SK-N-SH (cell line): ENCODE measurements around the gene ECHDC1. TPM values are rescaled to one million over a fixed set of nuclear protein-coding genes. Genes with fewer than 3 reads are reported as not detected.

Experiments
- CTCF ChIA-PET: fragments of 300-600, 350-600 bp; formaldehyde crosslinking; extraction: SDS; loops from one replicate; lab custom pipeline; 2021; lab: Yijun Ruan, JAX
- POLR2A ChIA-PET: fragments of 350-600 bp; sonication (Branson Sonifier 250); formaldehyde crosslinking; extraction: SDS; loops from one replicate; lab custom pipeline; 2020; ENCODE audit warnings: antibody characterized with exemption, inconsistent platforms; lab: Yijun Ruan, JAX
- DNase-seq: peaks from one replicate; pipeline ENCODE4 v3.0.0; 2012
- H2AFZ ChIP-seq: fragments of 200-600 bp; sonication (generic); 2 replicates; pipeline ENCODE4 v1.8.1; 2016; ENCODE audit warnings: antibody characterized with exemption, mild to moderate bottlenecking, low read depth
- H3F3A ChIP-seq: fragments of 200-600 bp; sonication (generic); replicated peaks from 2 replicates; pipeline ENCODE3; 2016; ENCODE audit warnings: antibody characterized with exemption, mild to moderate bottlenecking; ENCODE audit not compliant: insufficient read depth
- H3K27ac ChIP-seq, 2 experiments: fragments of 200-500 bp in 1 of 2; fragments of 200-600 bp in 1 of 2; sonication (Bioruptor generic) in 1 of 2; sonication (generic), shearing (Covaris generic) in 1 of 2; 2 replicates each; pipeline versions ENCODE4 v1.5.1 to v1.6.1; 2014 to 2016; ENCODE audit warnings: low read depth in 2 of 2, inconsistent platforms in 1 of 2, low read length in 1 of 2, mild to moderate bottlenecking in 1 of 2, mixed read lengths in 1 of 2
- H3K27me3 ChIP-seq: fragments of 200-600 bp; sonication (generic), shearing (Covaris generic); 2 replicates; pipeline ENCODE4 v1.6.1; 2016; ENCODE audit warnings: mixed run types; ENCODE audit not compliant: insufficient read depth
- H3K36me3 ChIP-seq, 2 experiments: fragments of 200-500 bp in 1 of 2; fragments of 200-600 bp in 1 of 2; sonication (Bioruptor generic) in 1 of 2; sonication (generic) in 1 of 2; replicated peaks in 1 of 2; 2 replicates each; pipeline versions ENCODE3 to v1.5.1; 2014 to 2016; ENCODE audit warnings: low read length in 1 of 2, mild to moderate bottlenecking in 1 of 2; ENCODE audit not compliant: insufficient read depth in 2 of 2, control insufficient read depth in 1 of 2
- H3K4me1 ChIP-seq, 2 experiments: fragments of 200-500 bp in 1 of 2; fragments of 200-600 bp in 1 of 2; sonication (Bioruptor generic) in 1 of 2; sonication (generic), shearing (Covaris generic) in 1 of 2; 2 replicates each; pipeline versions ENCODE4 v1.5.1 to v1.6.1; 2014 to 2016; ENCODE audit warnings: low read depth in 1 of 2, low read length in 1 of 2, mixed run types in 1 of 2; ENCODE audit not compliant: insufficient read depth in 2 of 2, control insufficient read depth in 1 of 2
- H3K4me2 ChIP-seq: fragments of 200-600 bp; sonication (generic), shearing (Covaris generic); 2 replicates; pipeline ENCODE4 v1.6.1; 2017; ENCODE audit warnings: mixed run types
- H3K4me3 ChIP-seq, 2 experiments: fragments of 200-500 bp in 1 of 2; fragments of 200-600 bp in 1 of 2; sonication (Bioruptor generic) in 1 of 2; sonication (generic), shearing (Covaris generic) in 1 of 2; 2 replicates each; pipeline versions ENCODE4 v1.5.1 to v1.8.1; 2014 to 2016; ENCODE audit warnings: low read depth in 2 of 2, inconsistent platforms in 1 of 2, low read length in 1 of 2, mild to moderate bottlenecking in 1 of 2, mixed read lengths in 1 of 2, moderate library complexity in 1 of 2
- H3K79me2 ChIP-seq: fragments of 200-600 bp; sonication (generic); 2 replicates; pipeline ENCODE4 v1.8.1; 2017; ENCODE audit warnings: mild to moderate bottlenecking; ENCODE audit not compliant: insufficient read depth
- H3K9ac ChIP-seq: fragments of 200-600 bp; sonication (generic); 2 replicates; pipeline ENCODE4 v1.6.1; 2017; ENCODE audit warnings: mixed run types
- H3K9me2 ChIP-seq: fragments of 200-600 bp; sonication (generic); 2 replicates; pipeline ENCODE4 v1.6.1; 2017; ENCODE audit warnings: mixed run types
- H3K9me3 ChIP-seq: fragments of 200-600 bp; sonication (generic); 2 replicates; pipeline ENCODE4 v1.6.1; 2017; ENCODE audit warnings: mixed run types, mild to moderate bottlenecking, moderate library complexity
- H4K20me1 ChIP-seq: fragments of 200-600 bp; sonication (generic); 2 replicates; pipeline ENCODE4 v1.6.1; 2017; ENCODE audit warnings: mild to moderate bottlenecking, mixed run types; ENCODE audit not compliant: insufficient read depth
- CHD2 ChIP-seq: fragments of 150-350 bp; IDR thresholded peaks from 2 replicates; pipeline ENCODE4 v1.6.1; 2018; ENCODE audit warnings: low read length; ENCODE audit not compliant: partially characterized antibody
- EP300 ChIP-seq, 2 experiments: IDR thresholded peaks; 2 replicates each; pipeline versions ENCODE4 v1.4.0 to v1.6.1; 2012; ENCODE audit warnings: borderline replicate concordance in 1 of 2, low read depth in 1 of 2, low read length in 1 of 2
- FOXJ3 ChIP-seq: sonication (generic); formaldehyde crosslinking; IDR thresholded peaks from 2 replicates; pipeline ENCODE4 v1.5.1; 2020; ENCODE audit warnings: mild to moderate bottlenecking, missing genetic modification reagents
- GABPA ChIP-seq: IDR thresholded peaks from 2 replicates; pipeline ENCODE4 v1.4.0; 2012; ENCODE audit warnings: low read depth, mild to moderate bottlenecking
- GATA2 ChIP-seq: sonication (generic); formaldehyde crosslinking; IDR thresholded peaks from 2 replicates; pipeline ENCODE4 v1.5.0; 2020; ENCODE audit warnings: mild to moderate bottlenecking, missing genetic modification reagents
- JUND ChIP-seq: IDR thresholded peaks from 2 replicates; pipeline ENCODE4 v1.4.0; 2012
- NRF1 ChIP-seq: IDR thresholded peaks from 2 replicates; pipeline ENCODE4 v1.6.1; 2012; ENCODE audit warnings: low read depth, mild to moderate bottlenecking, low read length
- RCOR1 ChIP-seq: fragments of 150-350 bp; IDR thresholded peaks from 2 replicates; pipeline ENCODE4 v1.6.1; 2017; ENCODE audit warnings: antibody characterized with exemption, low read length
- RFX5 ChIP-seq: IDR thresholded peaks from 2 replicates; pipeline ENCODE4 v1.6.1; 2012; ENCODE audit warnings: mild to moderate bottlenecking, improper control_type of control experiment, low read length
- RXRA ChIP-seq: IDR thresholded peaks from 2 replicates; pipeline ENCODE4 v1.4.0; 2012; ENCODE audit warnings: low read depth, mild to moderate bottlenecking, borderline replicate concordance
- SMC3 ChIP-seq: IDR thresholded peaks from 2 replicates; pipeline ENCODE4 v1.6.1; 2012; ENCODE audit warnings: low read depth, low read length, improper control_type of control experiment
- TAF1 ChIP-seq: IDR thresholded peaks from 2 replicates; pipeline ENCODE4 v1.6.1; 2012; ENCODE audit warnings: low read depth, mild to moderate bottlenecking, low read length, moderate library complexity, borderline replicate concordance
- TEAD4 ChIP-seq: IDR thresholded peaks from 2 replicates; pipeline ENCODE4 v1.4.0; 2012; ENCODE audit warnings: mild to moderate bottlenecking, borderline replicate concordance; ENCODE audit not compliant: insufficient read depth
- WGBS: methylation state at CpG from one replicate; pipeline ENCODE4 v1.1.6; 2017; ENCODE audit warnings: low lambda C conversion rate; 5-methylcytosine and 5-hydroxymethylcytosine counted together
- polyA plus RNA-seq, 3 experiments: library from polyadenylated mRNA; depleted of rRNA; stranded (reverse); fragments of >200 nt; gene quantifications; 2 replicates each; pipeline ENCODE4 v1.2.3, GENCODE V29; 2012
- TF ChIP-seq, protein P1 (sequence below): fragments of 150-350 bp; IDR thresholded peaks from 2 replicates; pipeline ENCODE4 v1.6.1; 2016; ENCODE audit warnings: mild to moderate bottlenecking, low read depth, low read length
- TF ChIP-seq, protein P2 (sequence below): IDR thresholded peaks from 2 replicates; pipeline ENCODE4 v1.4.0; 2012; ENCODE audit warnings: low read depth, borderline replicate concordance
- TF ChIP-seq, protein P3 (sequence below): IDR thresholded peaks from 2 replicates; pipeline ENCODE4 v1.4.0; 2012; ENCODE audit warnings: low read depth, borderline replicate concordance
- TF ChIP-seq, protein P4 (sequence below): IDR thresholded peaks from 2 replicates; pipeline ENCODE4 v1.6.1; 2012; ENCODE audit warnings: mild to moderate bottlenecking, low read depth, low read length, moderate library complexity
- TF ChIP-seq, protein P5 (sequence below): IDR thresholded peaks from 2 replicates; pipeline ENCODE4 v1.4.0; 2012; ENCODE audit warnings: low read depth

The ECHDC1 gene
- polyA plus RNA-seq, 1 of the 3 experiments (the other 2 are of a cell fraction): 23.3 TPM

DNA sequence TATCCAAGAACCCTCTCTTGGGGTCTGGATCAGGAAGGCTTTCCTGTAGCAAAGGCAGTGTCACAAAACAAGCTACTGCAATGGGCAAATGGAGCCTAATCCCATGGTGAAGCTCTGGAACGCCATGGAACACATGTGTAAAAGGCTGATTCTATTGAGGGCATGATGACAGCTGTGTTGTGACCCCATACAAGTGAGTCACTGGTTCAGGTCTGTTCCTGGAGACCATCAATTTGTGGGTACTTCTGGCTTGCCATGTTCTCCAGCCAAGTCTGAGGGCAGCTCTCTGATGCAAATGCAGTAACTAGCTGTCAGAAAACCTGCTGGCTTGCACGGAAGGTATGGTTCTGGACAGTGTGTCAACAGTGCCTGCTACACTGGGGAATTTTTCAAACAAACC lies 33.3 kb upstream of the ECHDC1 start:
- H3F3A ChIP-seq: no peaks in the 10 kb centered on the region
- no peak overlapping the region for H3K27ac ChIP-seq
- 94% methylated on average over 2 of the region's 2 CpGs for WGBS
- ChIA-PET POLR2A (no interaction called here), CTCF (no interaction called here)
- H3K36me3 ChIP-seq: peaks cover 0 to under 1% of the 10 kb centered on the region in 2 experiments
- DNase-seq: no peak
- no peaks in the 10 kb centered on the region for H4K20me1 ChIP-seq
- no peak overlapping the region for H3K4me3 ChIP-seq
- no peaks in the 10 kb centered on the region for H3K4me1 ChIP-seq
- no peak overlapping the region for H3K4me2 ChIP-seq
- no peak overlapping the region for H2AFZ ChIP-seq
- no peaks in the 10 kb centered on the region for H3K27me3 ChIP-seq
- no peak overlapping the region for H3K9ac ChIP-seq
- no peaks in the 10 kb centered on the region for H3K79me2 ChIP-seq
- 0 out of 2 replicates have a peak, but pooled peaks cover 5% of the 10 kb centered on the region for H3K9me3 ChIP-seq
- no peaks in the 10 kb centered on the region for H3K9me2 ChIP-seq
- no peak for TF ChIP-seq TAF1
- no peak for TF ChIP-seq NRF1
- TF ChIP-seq, protein P1, sequence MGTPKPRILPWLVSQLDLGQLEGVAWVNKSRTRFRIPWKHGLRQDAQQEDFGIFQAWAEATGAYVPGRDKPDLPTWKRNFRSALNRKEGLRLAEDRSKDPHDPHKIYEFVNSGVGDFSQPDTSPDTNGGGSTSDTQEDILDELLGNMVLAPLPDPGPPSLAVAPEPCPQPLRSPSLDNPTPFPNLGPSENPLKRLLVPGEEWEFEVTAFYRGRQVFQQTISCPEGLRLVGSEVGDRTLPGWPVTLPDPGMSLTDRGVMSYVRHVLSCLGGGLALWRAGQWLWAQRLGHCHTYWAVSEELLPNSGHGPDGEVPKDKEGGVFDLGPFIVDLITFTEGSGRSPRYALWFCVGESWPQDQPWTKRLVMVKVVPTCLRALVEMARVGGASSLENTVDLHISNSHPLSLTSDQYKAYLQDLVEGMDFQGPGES: no peak
- no peak for TF ChIP-seq CHD2
- TF ChIP-seq JUND: no peak
- no peak for TF ChIP-seq RCOR1
- no peak for TF ChIP-seq SMC3
- no peak for TF ChIP-seq TEAD4
- TF ChIP-seq, protein P2, sequence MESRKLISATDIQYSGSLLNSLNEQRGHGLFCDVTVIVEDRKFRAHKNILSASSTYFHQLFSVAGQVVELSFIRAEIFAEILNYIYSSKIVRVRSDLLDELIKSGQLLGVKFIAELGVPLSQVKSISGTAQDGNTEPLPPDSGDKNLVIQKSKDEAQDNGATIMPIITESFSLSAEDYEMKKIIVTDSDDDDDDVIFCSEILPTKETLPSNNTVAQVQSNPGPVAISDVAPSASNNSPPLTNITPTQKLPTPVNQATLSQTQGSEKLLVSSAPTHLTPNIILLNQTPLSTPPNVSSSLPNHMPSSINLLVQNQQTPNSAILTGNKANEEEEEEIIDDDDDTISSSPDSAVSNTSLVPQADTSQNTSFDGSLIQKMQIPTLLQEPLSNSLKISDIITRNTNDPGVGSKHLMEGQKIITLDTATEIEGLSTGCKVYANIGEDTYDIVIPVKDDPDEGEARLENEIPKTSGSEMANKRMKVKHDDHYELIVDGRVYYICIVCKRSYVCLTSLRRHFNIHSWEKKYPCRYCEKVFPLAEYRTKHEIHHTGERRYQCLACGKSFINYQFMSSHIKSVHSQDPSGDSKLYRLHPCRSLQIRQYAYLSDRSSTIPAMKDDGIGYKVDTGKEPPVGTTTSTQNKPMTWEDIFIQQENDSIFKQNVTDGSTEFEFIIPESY: no peak
- no peak for TF ChIP-seq FOXJ3 (CRISPR knock-in tag)
- TF ChIP-seq GABPA: no peak
- TF ChIP-seq, protein P3, sequence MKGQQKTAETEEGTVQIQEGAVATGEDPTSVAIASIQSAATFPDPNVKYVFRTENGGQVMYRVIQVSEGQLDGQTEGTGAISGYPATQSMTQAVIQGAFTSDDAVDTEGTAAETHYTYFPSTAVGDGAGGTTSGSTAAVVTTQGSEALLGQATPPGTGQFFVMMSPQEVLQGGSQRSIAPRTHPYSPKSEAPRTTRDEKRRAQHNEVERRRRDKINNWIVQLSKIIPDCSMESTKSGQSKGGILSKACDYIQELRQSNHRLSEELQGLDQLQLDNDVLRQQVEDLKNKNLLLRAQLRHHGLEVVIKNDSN: no peak
- no peak for TF ChIP-seq EP300 (IDR thresholded peaks at IDR 0.05; ENCODE audit: borderline replicate concordance in 1 of 2, low read depth in 1 of 2, low read length in 1 of 2)
- TF ChIP-seq, protein P4, sequence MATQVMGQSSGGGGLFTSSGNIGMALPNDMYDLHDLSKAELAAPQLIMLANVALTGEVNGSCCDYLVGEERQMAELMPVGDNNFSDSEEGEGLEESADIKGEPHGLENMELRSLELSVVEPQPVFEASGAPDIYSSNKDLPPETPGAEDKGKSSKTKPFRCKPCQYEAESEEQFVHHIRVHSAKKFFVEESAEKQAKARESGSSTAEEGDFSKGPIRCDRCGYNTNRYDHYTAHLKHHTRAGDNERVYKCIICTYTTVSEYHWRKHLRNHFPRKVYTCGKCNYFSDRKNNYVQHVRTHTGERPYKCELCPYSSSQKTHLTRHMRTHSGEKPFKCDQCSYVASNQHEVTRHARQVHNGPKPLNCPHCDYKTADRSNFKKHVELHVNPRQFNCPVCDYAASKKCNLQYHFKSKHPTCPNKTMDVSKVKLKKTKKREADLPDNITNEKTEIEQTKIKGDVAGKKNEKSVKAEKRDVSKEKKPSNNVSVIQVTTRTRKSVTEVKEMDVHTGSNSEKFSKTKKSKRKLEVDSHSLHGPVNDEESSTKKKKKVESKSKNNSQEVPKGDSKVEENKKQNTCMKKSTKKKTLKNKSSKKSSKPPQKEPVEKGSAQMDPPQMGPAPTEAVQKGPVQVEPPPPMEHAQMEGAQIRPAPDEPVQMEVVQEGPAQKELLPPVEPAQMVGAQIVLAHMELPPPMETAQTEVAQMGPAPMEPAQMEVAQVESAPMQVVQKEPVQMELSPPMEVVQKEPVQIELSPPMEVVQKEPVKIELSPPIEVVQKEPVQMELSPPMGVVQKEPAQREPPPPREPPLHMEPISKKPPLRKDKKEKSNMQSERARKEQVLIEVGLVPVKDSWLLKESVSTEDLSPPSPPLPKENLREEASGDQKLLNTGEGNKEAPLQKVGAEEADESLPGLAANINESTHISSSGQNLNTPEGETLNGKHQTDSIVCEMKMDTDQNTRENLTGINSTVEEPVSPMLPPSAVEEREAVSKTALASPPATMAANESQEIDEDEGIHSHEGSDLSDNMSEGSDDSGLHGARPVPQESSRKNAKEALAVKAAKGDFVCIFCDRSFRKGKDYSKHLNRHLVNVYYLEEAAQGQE: no peak
- TF ChIP-seq, protein P5, sequence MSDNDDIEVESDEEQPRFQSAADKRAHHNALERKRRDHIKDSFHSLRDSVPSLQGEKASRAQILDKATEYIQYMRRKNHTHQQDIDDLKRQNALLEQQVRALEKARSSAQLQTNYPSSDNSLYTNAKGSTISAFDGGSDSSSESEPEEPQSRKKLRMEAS: no peak
- no peak for TF ChIP-seq RFX5
- no peak for TF ChIP-seq GATA2 (CRISPR knock-in tag)
- TF ChIP-seq RXRA: no peak
